ENCODE data around the gene ZNF334. TPM values are rescaled to one million over a fixed set of nuclear protein-coding genes. Genes with fewer than 3 reads are reported as not detected.

Gene ZNF334
- total RNA-seq, 1 experiment from 2014 or later: 19.5 TPM

- TF ChIP-seq CTCF (conservative IDR thresholded peaks at IDR 0.05): no peak
- H3K27ac ChIP-seq (ENCODE audit: insufficient read length, low read depth, low read length): no peak overlapping the region
- H3K79me2 ChIP-seq (ENCODE audit: insufficient read depth, low read length): no peaks in the 10 kb centered on the region
- H3K4me2 ChIP-seq (ENCODE audit: insufficient read depth, insufficient read length, low read length): no peak overlapping the region
- no peak overlapping the region for H3K14ac ChIP-seq (ENCODE audit: insufficient read depth, low read length)
- no peak overlapping the region for H3K23ac ChIP-seq (ENCODE audit: insufficient read length, low read depth, low read length)
- no peaks in the 10 kb centered on the region for H3K9me3 ChIP-seq (ENCODE audit: control insufficient read depth, low read depth, low read length)
- H3K27ac Mint-ChIP-seq: no peak overlapping the region
- WGBS (ENCODE audit: extremely low coverage, insufficient read length, low lambda C conversion rate): no CpG with 5 or more reads among the region's 4 CpGs
- H3K27me3 Mint-ChIP-seq (ENCODE audit: low read depth): peaks cover 30% of the 10 kb centered on the region
- H4K91ac ChIP-seq (ENCODE audit: insufficient read length, low read depth, low read length): no peak overlapping the region
- no peak overlapping the region for H3K56ac ChIP-seq (ENCODE audit: insufficient read length, low read depth, low read length)
- H2BK5ac ChIP-seq (ENCODE audit: insufficient read length, low read length): no peak overlapping the region
- H3K4me1 ChIP-seq (ENCODE audit: insufficient read depth, low read length): no peaks in the 10 kb centered on the region
- H3K18ac ChIP-seq (ENCODE audit: insufficient read length, low read depth, low read length): no peak overlapping the region
- H3K36me3 Mint-ChIP-seq (ENCODE audit: insufficient read depth in 1 of 3, low read depth in 3 of 3): no peaks in the 10 kb centered on the region; a peak in 1 of 7 replicates
- peaks cover 0 to 6% of the 10 kb centered on the region in 2 experiments; a peak in 3 of 4 replicates for H3K4me1 Mint-ChIP-seq
- DNase-seq: no peak
- H2AK5ac ChIP-seq (ENCODE audit: insufficient read length, low read length): no peak overlapping the region
- no peak overlapping the region for H2AFZ ChIP-seq (ENCODE audit: low read length)
- H3K4me3 Mint-ChIP-seq: no peak overlapping the region
- H4K20me1 ChIP-seq (ENCODE audit: control insufficient read depth, insufficient read depth, insufficient read length): no peaks in the 10 kb centered on the region
- no peak overlapping the region for H4K5ac ChIP-seq (ENCODE audit: insufficient read length, low read depth, low read length)
- H2BK120ac ChIP-seq (ENCODE audit: low read depth, low read length, poor library complexity, severe bottlenecking): no peak overlapping the region
- H3K23me2 ChIP-seq (ENCODE audit: insufficient read length, low read depth, low read length, poor library complexity, severe bottlenecking): no peaks in the 10 kb centered on the region
- no peak overlapping the region for H3K9ac ChIP-seq (ENCODE audit: extremely low read depth, insufficient read length, low read length)
- H3K4ac ChIP-seq (ENCODE audit: low read depth, low read length): no peak overlapping the region
- no peak overlapping the region for H2BK12ac ChIP-seq (ENCODE audit: insufficient read length, low read depth, low read length)
- peaks cover 0 to 5% of the 10 kb centered on the region in 2 experiments; a peak in 2 of 5 replicates for H3K9me3 Mint-ChIP-seq
- H4K8ac ChIP-seq (replicated peaks; ENCODE audit: insufficient read length, low read depth, low read length): no peak overlapping the region
- no peaks in the 10 kb centered on the region for H3K79me1 ChIP-seq (ENCODE audit: insufficient read depth, low read depth, low read length, poor library complexity, severe bottlenecking)
- H3K27me3 ChIP-seq (ENCODE audit: insufficient read depth, low read length): no peaks in the 10 kb centered on the region
- H3T11ph ChIP-seq (ENCODE audit: low read length): no peak overlapping the region
- H2BK15ac ChIP-seq (ENCODE audit: low read depth, low read length): no peak overlapping the region
- H2BK20ac ChIP-seq (ENCODE audit: low read depth, low read length, poor library complexity, severe bottlenecking): no peak overlapping the region
These were observed 7.2 kb upstream of the ZNF334 start for GRCh38 chr20:46520540-46520939.

All from H9 (cell line).